SK-N-SH treated with all-trans-retinoic acid at 6 μM for 48 hours (cell line): ENCODE measurements around the gene KNCN.

Source experiments
- ATAC-seq: fragments of 200-7000 bp; cut with Tn5 transposase; 3 replicates; pipeline ENCODE4 v1.9.1; 2020; ENCODE audit warnings: mild to moderate bottlenecking, moderate library complexity
- ARNTL ChIP-seq: fragments of 450-650 bp; formaldehyde crosslinking; IDR thresholded peaks from 2 replicates; pipeline ENCODE4 v1.5.0; 2020; ENCODE audit warnings: low read depth, mild to moderate bottlenecking, moderate library complexity, borderline replicate concordance
- BACH2 ChIP-seq: fragments of 250-450 bp; sonication (Bioruptor Pico); IDR thresholded peaks from 2 replicates; pipeline ENCODE4 v1.9.0; 2021; ENCODE audit warnings: mild to moderate bottlenecking, borderline replicate concordance
- CSDC2 ChIP-seq: fragments of 250-450 bp; sonication (Bioruptor Pico); IDR thresholded peaks from 2 replicates; pipeline ENCODE4 v1.5.0; 2020; ENCODE audit warnings: mild to moderate bottlenecking, moderate library complexity
- ESRRG ChIP-seq: fragments of 250-450 bp; sonication (Bioruptor Pico); IDR thresholded peaks from 2 replicates; pipeline ENCODE4 v1.6.1; 2021; ENCODE audit warnings: mild to moderate bottlenecking
- GLIS3 ChIP-seq: fragments of 250-450 bp; sonication (Bioruptor Pico); IDR thresholded peaks from 2 replicates; pipeline ENCODE4 v1.5.0; 2020; ENCODE audit warnings: mild to moderate bottlenecking, moderate library complexity
- ISL1 ChIP-seq: fragments of 250-450 bp; sonication (Bioruptor Pico); IDR thresholded peaks from 2 replicates; pipeline ENCODE4 v2.1.2; 2022; ENCODE audit warnings: mild to moderate bottlenecking, moderate library complexity
- OSR1 ChIP-seq: fragments of 250-450 bp; sonication (Bioruptor Pico); IDR thresholded peaks from 2 replicates; pipeline ENCODE4 v1.8.0; 2022; ENCODE audit warnings: moderate library complexity, mild to moderate bottlenecking, inconsistent platforms
- PPARA ChIP-seq: fragments of 250-450 bp; sonication (Bioruptor Pico); IDR thresholded peaks from 2 replicates; pipeline ENCODE4 v1.5.0; 2020; ENCODE audit warnings: mild to moderate bottlenecking, borderline replicate concordance
- RARB ChIP-seq: fragments of 250-450 bp; sonication (Bioruptor Pico); IDR thresholded peaks from 2 replicates; pipeline ENCODE4 v1.8.0; 2021; ENCODE audit warnings: mild to moderate bottlenecking, moderate library complexity
- SNAI2 ChIP-seq: fragments of 250-450 bp; sonication (Bioruptor Pico); IDR thresholded peaks from 2 replicates; pipeline ENCODE4 v1.5.0; 2020; ENCODE audit warnings: mild to moderate bottlenecking, moderate library complexity
- TCF4 ChIP-seq: fragments of 250-450 bp; sonication (Bioruptor Pico); IDR thresholded peaks from 2 replicates; pipeline ENCODE4 v1.8.0; 2021; ENCODE audit warnings: mild to moderate bottlenecking, moderate library complexity, borderline replicate concordance
- TOX ChIP-seq: fragments of 250-450 bp; sonication (Bioruptor Pico); IDR thresholded peaks from 2 replicates; pipeline ENCODE4 v1.8.0; 2021; ENCODE audit warnings: mild to moderate bottlenecking, moderate library complexity, borderline replicate concordance
- ZC3H10 ChIP-seq: fragments of 250-450 bp; sonication (Bioruptor Pico); IDR thresholded peaks from 2 replicates; pipeline ENCODE4 v1.5.1; 2021; ENCODE audit warnings: mild to moderate bottlenecking, moderate library complexity
- ZFP3 ChIP-seq: fragments of 250-450 bp; sonication (Bioruptor Pico); IDR thresholded peaks from 2 replicates; pipeline ENCODE4 v1.5.0; 2020; ENCODE audit warnings: mild to moderate bottlenecking, moderate library complexity
- ZFP30 ChIP-seq: fragments of 450-650 bp; formaldehyde crosslinking; IDR thresholded peaks from 2 replicates; pipeline ENCODE4 v1.5.0; 2022; ENCODE audit warnings: mild to moderate bottlenecking, moderate library complexity
- ZNF565 ChIP-seq: fragments of 450-650 bp; formaldehyde crosslinking; conservative IDR thresholded peaks from 2 replicates; pipeline ENCODE4 v1.5.0; 2020; ENCODE audit warnings: low read depth, mild to moderate bottlenecking, moderate library complexity
- TF ChIP-seq, protein P1 (sequence below): fragments of 250-450 bp; sonication (Bioruptor Pico); IDR thresholded peaks from 2 replicates; pipeline ENCODE4 v1.8.0; 2021; ENCODE audit warnings: low read depth, mild to moderate bottlenecking, moderate library complexity, borderline replicate concordance
- TF ChIP-seq, protein P2 (sequence below): fragments of 250-450 bp; sonication (Bioruptor Pico); IDR thresholded peaks from 2 replicates; pipeline ENCODE4 v1.5.1; 2021; ENCODE audit warnings: mild to moderate bottlenecking, moderate library complexity
- TF ChIP-seq, protein P3 (sequence below): fragments of 250-450 bp; sonication (Bioruptor Pico); IDR thresholded peaks from 2 replicates; pipeline ENCODE4 v1.5.0; 2020; ENCODE audit warnings: mild to moderate bottlenecking, moderate library complexity
- TF ChIP-seq, protein P4 (sequence below): fragments of 250-450 bp; sonication (Bioruptor Pico); IDR thresholded peaks from 2 replicates; pipeline ENCODE4 v1.5.1; 2020; ENCODE audit warnings: low read depth, mild to moderate bottlenecking, moderate library complexity

KNCN gene

DNA sequence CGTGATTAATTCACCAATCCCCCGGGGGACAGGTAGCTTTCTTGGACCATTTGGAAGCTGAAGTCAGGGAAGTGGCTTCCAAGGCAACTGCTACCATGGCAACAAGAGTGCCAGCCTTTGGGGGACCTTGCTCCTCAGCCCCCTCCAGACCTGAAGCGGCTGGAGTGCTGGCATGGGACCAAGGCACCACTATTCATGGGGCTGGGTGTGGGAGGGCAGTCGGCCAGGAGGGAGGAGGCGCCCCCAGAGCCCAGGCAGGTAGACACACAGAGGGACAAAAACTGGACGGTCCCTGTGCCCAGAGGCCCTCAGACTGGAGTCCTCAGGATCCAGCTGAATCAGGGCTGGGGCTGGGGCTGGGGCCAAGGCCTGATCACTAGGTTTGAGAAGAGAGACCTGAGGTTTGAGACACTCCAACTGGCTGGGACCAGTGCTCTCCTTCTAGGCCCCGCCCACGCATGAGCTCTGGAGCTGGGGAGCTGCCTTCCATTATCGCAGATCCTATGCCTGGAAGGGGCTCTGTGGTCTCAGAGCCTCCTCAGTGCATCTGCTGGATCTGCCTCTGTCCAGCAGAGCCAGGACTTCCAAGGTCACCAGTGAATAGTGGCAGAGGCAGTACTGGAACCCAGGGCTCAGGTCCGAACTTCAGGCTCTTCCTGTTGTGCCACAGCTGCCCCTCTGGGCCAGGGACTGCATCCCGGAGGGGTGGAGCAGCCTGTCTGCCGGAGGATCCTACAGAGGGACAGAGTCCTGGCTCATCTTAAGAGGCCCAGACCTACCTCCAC is 3.3 kb upstream of the KNCN start:
- no peak for ATAC-seq
- no peak for TF ChIP-seq OSR1
- no peak for TF ChIP-seq ZFP3 (CRISPR knock-in tag)
- TF ChIP-seq SNAI2 (CRISPR knock-in tag), result no peak
- TF ChIP-seq RARB (CRISPR knock-in tag), result no peak
- TF ChIP-seq TOX (CRISPR knock-in tag), result no peak
- no peak for TF ChIP-seq GLIS3 (CRISPR knock-in tag)
- TF ChIP-seq ZNF565 (CRISPR knock-in tag), result no peak
- TF ChIP-seq, protein P1, sequence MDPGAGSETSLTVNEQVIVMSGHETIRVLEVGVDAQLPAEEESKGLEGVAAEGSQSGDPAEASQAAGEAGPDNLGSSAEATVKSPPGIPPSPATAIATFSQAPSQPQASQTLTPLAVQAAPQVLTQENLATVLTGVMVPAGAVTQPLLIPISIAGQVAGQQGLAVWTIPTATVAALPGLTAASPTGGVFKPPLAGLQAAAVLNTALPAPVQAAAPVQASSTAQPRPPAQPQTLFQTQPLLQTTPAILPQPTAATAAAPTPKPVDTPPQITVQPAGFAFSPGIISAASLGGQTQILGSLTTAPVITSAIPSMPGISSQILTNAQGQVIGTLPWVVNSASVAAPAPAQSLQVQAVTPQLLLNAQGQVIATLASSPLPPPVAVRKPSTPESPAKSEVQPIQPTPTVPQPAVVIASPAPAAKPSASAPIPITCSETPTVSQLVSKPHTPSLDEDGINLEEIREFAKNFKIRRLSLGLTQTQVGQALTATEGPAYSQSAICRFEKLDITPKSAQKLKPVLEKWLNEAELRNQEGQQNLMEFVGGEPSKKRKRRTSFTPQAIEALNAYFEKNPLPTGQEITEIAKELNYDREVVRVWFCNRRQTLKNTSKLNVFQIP (CRISPR knock-in tag), result no peak
- TF ChIP-seq ZC3H10 (CRISPR knock-in tag), result no peak
- no peak for TF ChIP-seq CSDC2 (CRISPR knock-in tag)
- no peak for TF ChIP-seq TCF4
- TF ChIP-seq ZFP30 (CRISPR knock-in tag), result no peak
- no peak for TF ChIP-seq PPARA (CRISPR knock-in tag)

DNA sequence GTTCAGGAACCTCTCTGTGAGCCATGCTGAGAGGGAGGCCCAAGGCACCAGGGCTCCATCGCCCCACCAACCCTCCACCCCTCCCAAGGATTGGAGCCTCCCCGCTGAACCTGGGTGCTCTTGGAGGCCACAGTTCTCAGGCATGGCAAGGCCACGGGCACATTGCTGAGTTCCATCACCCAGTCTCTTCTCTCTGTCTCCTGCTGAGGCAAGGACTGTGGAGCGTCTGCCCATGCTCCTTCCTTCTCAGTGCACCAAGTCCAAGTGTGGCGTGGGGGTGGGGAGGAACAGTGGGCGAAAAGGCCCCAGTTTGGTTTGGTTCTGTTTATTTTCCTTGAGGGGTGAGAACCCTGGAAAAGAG is 2.8 kb upstream of the KNCN start:
- no peak for TF ChIP-seq GLIS3 (CRISPR knock-in tag)
- TF ChIP-seq ISL1 (CRISPR knock-in tag), result no peak
- TF ChIP-seq CSDC2 (CRISPR knock-in tag), result no peak
- TF ChIP-seq RARB (CRISPR knock-in tag), result no peak
- TF ChIP-seq, protein P2, sequence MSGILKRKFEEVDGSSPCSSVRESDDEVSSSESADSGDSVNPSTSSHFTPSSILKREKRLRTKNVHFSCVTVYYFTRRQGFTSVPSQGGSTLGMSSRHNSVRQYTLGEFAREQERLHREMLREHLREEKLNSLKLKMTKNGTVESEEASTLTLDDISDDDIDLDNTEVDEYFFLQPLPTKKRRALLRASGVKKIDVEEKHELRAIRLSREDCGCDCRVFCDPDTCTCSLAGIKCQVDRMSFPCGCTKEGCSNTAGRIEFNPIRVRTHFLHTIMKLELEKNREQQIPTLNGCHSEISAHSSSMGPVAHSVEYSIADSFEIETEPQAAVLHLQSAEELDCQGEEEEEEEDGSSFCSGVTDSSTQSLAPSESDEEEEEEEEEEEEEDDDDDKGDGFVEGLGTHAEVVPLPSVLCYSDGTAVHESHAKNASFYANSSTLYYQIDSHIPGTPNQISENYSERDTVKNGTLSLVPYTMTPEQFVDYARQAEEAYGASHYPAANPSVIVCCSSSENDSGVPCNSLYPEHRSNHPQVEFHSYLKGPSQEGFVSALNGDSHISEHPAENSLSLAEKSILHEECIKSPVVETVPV (CRISPR knock-in tag), result no peak
- TF ChIP-seq, protein P3, sequence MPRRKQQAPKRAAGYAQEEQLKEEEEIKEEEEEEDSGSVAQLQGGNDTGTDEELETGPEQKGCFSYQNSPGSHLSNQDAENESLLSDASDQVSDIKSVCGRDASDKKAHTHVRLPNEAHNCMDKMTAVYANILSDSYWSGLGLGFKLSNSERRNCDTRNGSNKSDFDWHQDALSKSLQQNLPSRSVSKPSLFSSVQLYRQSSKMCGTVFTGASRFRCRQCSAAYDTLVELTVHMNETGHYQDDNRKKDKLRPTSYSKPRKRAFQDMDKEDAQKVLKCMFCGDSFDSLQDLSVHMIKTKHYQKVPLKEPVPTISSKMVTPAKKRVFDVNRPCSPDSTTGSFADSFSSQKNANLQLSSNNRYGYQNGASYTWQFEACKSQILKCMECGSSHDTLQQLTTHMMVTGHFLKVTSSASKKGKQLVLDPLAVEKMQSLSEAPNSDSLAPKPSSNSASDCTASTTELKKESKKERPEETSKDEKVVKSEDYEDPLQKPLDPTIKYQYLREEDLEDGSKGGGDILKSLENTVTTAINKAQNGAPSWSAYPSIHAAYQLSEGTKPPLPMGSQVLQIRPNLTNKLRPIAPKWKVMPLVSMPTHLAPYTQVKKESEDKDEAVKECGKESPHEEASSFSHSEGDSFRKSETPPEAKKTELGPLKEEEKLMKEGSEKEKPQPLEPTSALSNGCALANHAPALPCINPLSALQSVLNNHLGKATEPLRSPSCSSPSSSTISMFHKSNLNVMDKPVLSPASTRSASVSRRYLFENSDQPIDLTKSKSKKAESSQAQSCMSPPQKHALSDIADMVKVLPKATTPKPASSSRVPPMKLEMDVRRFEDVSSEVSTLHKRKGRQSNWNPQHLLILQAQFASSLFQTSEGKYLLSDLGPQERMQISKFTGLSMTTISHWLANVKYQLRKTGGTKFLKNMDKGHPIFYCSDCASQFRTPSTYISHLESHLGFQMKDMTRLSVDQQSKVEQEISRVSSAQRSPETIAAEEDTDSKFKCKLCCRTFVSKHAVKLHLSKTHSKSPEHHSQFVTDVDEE, result no peak
- no peak for TF ChIP-seq ARNTL (CRISPR knock-in tag)
- TF ChIP-seq, all 23 proteins: peak for 0
- no peak for ATAC-seq

DNA sequence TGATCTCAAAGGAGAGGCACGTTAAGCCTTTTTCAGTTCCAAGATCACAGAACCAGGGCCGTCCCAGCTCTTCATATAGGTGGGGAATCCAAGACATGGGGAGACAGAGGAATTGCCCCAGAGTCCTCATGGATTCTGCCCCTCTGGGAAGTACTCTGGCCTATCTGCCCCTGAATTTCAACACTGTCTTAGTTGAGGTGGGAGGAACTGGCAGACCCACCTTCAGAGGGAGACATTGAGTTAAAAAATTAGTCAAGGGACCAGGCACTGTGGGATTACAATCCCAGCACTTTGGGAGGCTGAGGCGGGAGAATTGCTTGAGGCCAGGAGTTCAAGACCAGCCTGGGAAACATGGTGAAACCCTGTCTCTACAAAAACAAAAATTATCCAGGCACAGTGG is 2.1 kb upstream of the KNCN start:
- no peak for TF ChIP-seq ZNF565 (CRISPR knock-in tag)
- TF ChIP-seq BACH2 (CRISPR knock-in tag), result no peak
- no peak for TF ChIP-seq RARB (CRISPR knock-in tag)
- TF ChIP-seq TOX (CRISPR knock-in tag), result no peak
- no peak for TF ChIP-seq SNAI2 (CRISPR knock-in tag)
- TF ChIP-seq, protein P1 (CRISPR knock-in tag), result no peak
- TF ChIP-seq PPARA (CRISPR knock-in tag), result no peak
- TF ChIP-seq ZFP3 (CRISPR knock-in tag), result no peak
- no peak for TF ChIP-seq ESRRG (CRISPR knock-in tag)
- TF ChIP-seq, protein P4, sequence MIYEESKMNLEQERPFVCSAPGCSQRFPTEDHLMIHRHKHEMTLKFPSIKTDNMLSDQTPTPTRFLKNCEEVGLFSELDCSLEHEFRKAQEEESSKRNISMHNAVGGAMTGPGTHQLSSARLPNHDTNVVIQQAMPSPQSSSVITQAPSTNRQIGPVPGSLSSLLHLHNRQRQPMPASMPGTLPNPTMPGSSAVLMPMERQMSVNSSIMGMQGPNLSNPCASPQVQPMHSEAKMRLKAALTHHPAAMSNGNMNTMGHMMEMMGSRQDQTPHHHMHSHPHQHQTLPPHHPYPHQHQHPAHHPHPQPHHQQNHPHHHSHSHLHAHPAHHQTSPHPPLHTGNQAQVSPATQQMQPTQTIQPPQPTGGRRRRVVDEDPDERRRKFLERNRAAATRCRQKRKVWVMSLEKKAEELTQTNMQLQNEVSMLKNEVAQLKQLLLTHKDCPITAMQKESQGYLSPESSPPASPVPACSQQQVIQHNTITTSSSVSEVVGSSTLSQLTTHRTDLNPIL (CRISPR knock-in tag), result no peak
- TF ChIP-seq ZC3H10 (CRISPR knock-in tag), result no peak
- TF ChIP-seq, all 23 proteins: peak for 0
- no peak for ATAC-seq
